Osteoblast (primary cell): ENCODE data around the gene SLC22A16. TPM values are rescaled to one million over a fixed set of nuclear protein-coding genes. Genes with fewer than 3 reads are reported as not detected.

Source experiments
- DNase-seq: peaks from one replicate; pipeline ENCODE4 v3.0.0; 2011; ENCODE audit warnings: low spot score, mixed read lengths; ENCODE audit not compliant: insufficient read length; ENCODE audit errors: missing footprints
- H2AFZ ChIP-seq: 2 replicates; pipeline ENCODE4 v1.6.0; 2011; ENCODE audit warnings: mild to moderate bottlenecking, low read length
- H3K27ac ChIP-seq: 2 replicates; pipeline ENCODE4 v1.5.1; 2011; ENCODE audit warnings: mild to moderate bottlenecking, low read depth, low read length, moderate library complexity
- H3K27me3 ChIP-seq: 2 replicates; pipeline ENCODE4 v1.6.0; 2012; ENCODE audit warnings: mild to moderate bottlenecking, control low read depth, inconsistent platforms, low read length, moderate library complexity; ENCODE audit not compliant: insufficient read depth
- H3K36me3 ChIP-seq: 2 replicates; pipeline ENCODE4 v1.5.1; 2011; ENCODE audit warnings: mild to moderate bottlenecking, low read length, control low read depth, moderate library complexity; ENCODE audit not compliant: insufficient read depth
- H3K4me1 ChIP-seq: 2 replicates; pipeline ENCODE4 v1.5.1; 2011; ENCODE audit warnings: mild to moderate bottlenecking, low read length, control low read depth, moderate library complexity; ENCODE audit not compliant: insufficient read depth
- H3K4me2 ChIP-seq: 2 replicates; pipeline ENCODE4 v1.6.0; 2011; ENCODE audit warnings: mild to moderate bottlenecking, low read length; ENCODE audit not compliant: insufficient read depth
- H3K4me3 ChIP-seq: fragments of 200-600 bp; sonication (generic); 3 replicates; pipeline ENCODE4 v1.5.1; 2012; ENCODE audit warnings: mild to moderate bottlenecking, low read length, inconsistent platforms; ENCODE audit not compliant: insufficient read depth
- H3K79me2 ChIP-seq: 2 replicates; pipeline ENCODE4 v1.6.0; 2012; ENCODE audit warnings: mild to moderate bottlenecking, low read length, control low read depth, inconsistent platforms; ENCODE audit not compliant: insufficient read depth
- H3K9me3 ChIP-seq: 2 replicates; pipeline ENCODE4 v1.5.1; 2011; ENCODE audit warnings: low read depth, low read length, control low read depth
- H4K20me1 ChIP-seq: 2 replicates; pipeline ENCODE4 v1.6.0; 2012; ENCODE audit warnings: mild to moderate bottlenecking, low read length, control low read depth; ENCODE audit not compliant: insufficient read depth
- CTCF ChIP-seq: IDR thresholded peaks from 2 replicates; pipeline ENCODE4 v1.5.1; 2011; ENCODE audit warnings: mild to moderate bottlenecking, low read depth, low read length, moderate library complexity; ENCODE audit errors: extremely low read depth
- total RNA-seq: library from RNA; depleted of rRNA; stranded (reverse); fragments of >200 nt; gene quantifications from 2 replicates; pipeline ENCODE4 v1.2.3, GENCODE V29; 2012

SLC22A16 gene
- total RNA-seq, 1 donor: 0.36 TPM

GRCh38 chr6:110400208-110400607 lies 76.2 kb downstream of the SLC22A16 start:
- no peaks in the 10 kb centered on the region for H3K9me3 ChIP-seq
- peak overlapping the region; percentile 66 for H3K4me3 ChIP-seq
- H3K27ac ChIP-seq: no peak overlapping the region
- H3K36me3 ChIP-seq: no peaks in the 10 kb centered on the region
- H3K4me1 ChIP-seq: no peaks in the 10 kb centered on the region
- H4K20me1 ChIP-seq: no peaks in the 10 kb centered on the region
- H3K4me2 ChIP-seq: peak overlapping the region; percentile 53
- DNase-seq: no peak
- TF ChIP-seq CTCF: no peak
- H3K79me2 ChIP-seq: no peaks in the 10 kb centered on the region
- no peaks in the 10 kb centered on the region for H3K27me3 ChIP-seq
- H2AFZ ChIP-seq: peak overlapping the region; percentile 66

GRCh38 chr6:110399219-110400071 lies 77.0 kb downstream of the SLC22A16 start:
- H4K20me1 ChIP-seq: no peaks in the 10 kb centered on the region
- DNase-seq: no peak
- H3K4me1 ChIP-seq: no peaks in the 10 kb centered on the region
- TF ChIP-seq CTCF: no peak
- no peak overlapping the region for H3K27ac ChIP-seq
- H3K4me2 ChIP-seq: peak overlapping the region; percentile 53
- H3K27me3 ChIP-seq: no peaks in the 10 kb centered on the region
- H3K36me3 ChIP-seq: no peaks in the 10 kb centered on the region
- H3K4me3 ChIP-seq: peak overlapping the region; percentile 66
- peak overlapping the region; percentile 66 for H2AFZ ChIP-seq
- no peaks in the 10 kb centered on the region for H3K79me2 ChIP-seq
- no peaks in the 10 kb centered on the region for H3K9me3 ChIP-seq

GRCh38 chr6:110398778-110399177 lies 77.6 kb downstream of the SLC22A16 start:
- Histone ChIP-seq H2AFZ (no peak overlapping the region), H3K9me3 (no peaks in the 10 kb centered on the region), H3K79me2 (no peaks in the 10 kb centered on the region), H3K36me3 (no peaks in the 10 kb centered on the region), H3K4me1 (no peaks in the 10 kb centered on the region), H4K20me1 (no peaks in the 10 kb centered on the region), H3K4me2 (peak overlapping the region; percentile 53), H3K4me3 (no peak overlapping the region), H3K27me3 (no peaks in the 10 kb centered on the region), H3K27ac (no peak overlapping the region)
- DNase-seq: peak; percentile 95
- TF ChIP-seq CTCF: no peak

- Histone ChIP-seq H3K27me3 (peaks cover 2% of the 10 kb centered on the region), H3K4me1 (no peaks in the 10 kb centered on the region), H3K9me3 (no peaks in the 10 kb centered on the region), H2AFZ (no peak overlapping the region), H3K4me2 (no peak overlapping the region), H3K36me3 (no peaks in the 10 kb centered on the region), H3K4me3 (no peak overlapping the region), H3K79me2 (no peaks in the 10 kb centered on the region), H4K20me1 (no peaks in the 10 kb centered on the region), H3K27ac (no peak overlapping the region)
- no peak for DNase-seq
- no peak for TF ChIP-seq CTCF
These were observed 81.2 kb downstream of the SLC22A16 start for GRCh38 chr6:110395221-110395620.
